Psoas muscle (tissue), 8 donors: Measurements from ENCODE around the gene MICU2. TPM values are rescaled to one million over a fixed set of nuclear protein-coding genes. Genes with fewer than 3 reads are reported as not detected.

Experiments used
- ATAC-seq, 4 donors: fragments of 200-7000 bp; cut with Tn5 transposase; one replicate each; pipeline ENCODE4 v1.9.1; 2020; ENCODE audit warnings: moderate library complexity in 3 of 4, mild to moderate bottlenecking in 2 of 4
- DNase-seq, 2 donors: peaks; one replicate each; pipeline ENCODE4 v3.0.0-alpha.2; 2020
- H3K27ac ChIP-seq: fragments of 200-600 bp; one replicate; pipeline ENCODE4 v1.8.0; 2022
- H3K27me3 ChIP-seq, 3 donors: fragments of 200-600 bp in 1 of 3; one replicate each; pipeline versions ENCODE4 v1.6.1 to v1.8.0; 2013 to 2022; ENCODE audit warnings: low read length in 2 of 3, mild to moderate bottlenecking in 2 of 3, moderate library complexity in 1 of 3; ENCODE audit not compliant: insufficient read depth in 3 of 3
- H3K36me3 ChIP-seq, 2 donors: fragments of 200-600 bp in 1 of 2; one replicate each; pipeline versions ENCODE4 v1.6.1 to v1.8.0; 2013 to 2022; ENCODE audit warnings: low read depth in 1 of 2, mild to moderate bottlenecking in 1 of 2, moderate library complexity in 1 of 2; ENCODE audit not compliant: insufficient read depth in 1 of 2
- H3K4me1 ChIP-seq: fragments of 200-600 bp; one replicate; pipeline ENCODE4 v1.8.0; 2022
- H3K4me3 ChIP-seq: fragments of 200-600 bp; one replicate; pipeline ENCODE4 v1.8.0; 2022; ENCODE audit warnings: mild to moderate bottlenecking
- H3K9me3 ChIP-seq: fragments of 200-600 bp; one replicate; pipeline ENCODE4 v1.8.0; 2022
- WGBS, 3 donors: extraction: QIAGEN DNeasy Blood & Tissue Kit; methylation state at CpG; one replicate each; pipeline versions ENCODE4 v1.1.6 to v1.1.7; 2013; 5-methylcytosine and 5-hydroxymethylcytosine counted together
- intact Hi-C, 2 donors: fragments of 100-400 bp; cut with DNase I; formaldehyde crosslinking; loops; one replicate each; pipeline versions ENCODE4 v1.11.0 to v1.14.2; 2022
- polyA plus RNA-seq, 3 donors: library from polyadenylated mRNA; stranded (reverse); fragments of 200-250 nt; gene quantifications; one replicate each; pipeline ENCODE4 v1.2.3, GENCODE V29; 2013
- total RNA-seq, 4 donors: library from RNA; stranded (reverse); fragmentation: NEBNext Ultra II Directional in 2 of 4; extraction: Animal tissue kit (Norgen Biotek cat#: 25700) in 2 of 4; gene quantifications; one replicate each; pipeline versions ENCODE4 v1.2.1 to v1.2.4, GENCODE V29; 2021 to 2023
- TF ChIP-seq, protein P1 (sequence below): fragments of 200-600 bp; IDR thresholded peaks from one replicate; pipeline ENCODE4 v1.8.0; 2022; ENCODE audit warnings: antibody characterized with exemption
- donor health status: healthy with polysubstance abuse.
- donor health status: DM: no; HTN: no; CAD: no; lungs with moderate emphysema.
- donor health status: Bipolar disorder and iron deficiency.
- donor health status: healthy.
- donor health status: DM: yes; HTN: yes; CAD: no.
- donor health status: DM: no; HTN: no; CAD: no.
- donor health status: DM: no; HTN: no; CAD: no.
- donor health status: DM: yes; HTN: yes; CAD: no.

MICU2 gene
- total and polyA plus RNA-seq, 7 donors, result 43.6 to 51.2 (median 44.9) TPM

DNA sequence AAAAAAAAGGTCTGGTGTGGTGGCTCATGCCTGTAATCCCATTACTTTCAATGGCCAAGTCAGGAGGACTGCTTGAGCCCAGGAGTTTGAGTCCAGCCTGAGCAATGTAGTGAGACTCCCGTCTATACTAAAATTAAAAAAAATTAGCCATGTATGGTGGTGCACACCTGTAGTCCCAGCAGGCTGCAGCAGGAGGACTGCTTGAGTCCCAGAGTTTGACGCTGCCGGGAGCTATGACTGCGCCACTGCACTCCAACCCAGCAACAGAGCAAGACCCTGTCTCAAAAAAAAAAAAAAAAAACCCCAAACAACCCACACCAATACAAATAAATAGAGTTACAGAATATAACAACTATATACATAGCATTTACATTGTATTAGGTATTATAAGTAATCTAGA, 65.7 kb downstream of the MICU2 start:
- TF ChIP-seq, protein P1, sequence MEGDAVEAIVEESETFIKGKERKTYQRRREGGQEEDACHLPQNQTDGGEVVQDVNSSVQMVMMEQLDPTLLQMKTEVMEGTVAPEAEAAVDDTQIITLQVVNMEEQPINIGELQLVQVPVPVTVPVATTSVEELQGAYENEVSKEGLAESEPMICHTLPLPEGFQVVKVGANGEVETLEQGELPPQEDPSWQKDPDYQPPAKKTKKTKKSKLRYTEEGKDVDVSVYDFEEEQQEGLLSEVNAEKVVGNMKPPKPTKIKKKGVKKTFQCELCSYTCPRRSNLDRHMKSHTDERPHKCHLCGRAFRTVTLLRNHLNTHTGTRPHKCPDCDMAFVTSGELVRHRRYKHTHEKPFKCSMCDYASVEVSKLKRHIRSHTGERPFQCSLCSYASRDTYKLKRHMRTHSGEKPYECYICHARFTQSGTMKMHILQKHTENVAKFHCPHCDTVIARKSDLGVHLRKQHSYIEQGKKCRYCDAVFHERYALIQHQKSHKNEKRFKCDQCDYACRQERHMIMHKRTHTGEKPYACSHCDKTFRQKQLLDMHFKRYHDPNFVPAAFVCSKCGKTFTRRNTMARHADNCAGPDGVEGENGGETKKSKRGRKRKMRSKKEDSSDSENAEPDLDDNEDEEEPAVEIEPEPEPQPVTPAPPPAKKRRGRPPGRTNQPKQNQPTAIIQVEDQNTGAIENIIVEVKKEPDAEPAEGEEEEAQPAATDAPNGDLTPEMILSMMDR, result no peak
- peaks cover 7% of the 10 kb centered on the region for H3K4me1 ChIP-seq
- WGBS, 3 donors, result 87 to 99% (median 97%) methylated on average over 4 of the region's 4 CpGs
- DNase-seq, result no peak
- H3K36me3 ChIP-seq, result peaks cover 0 to 31% of the 10 kb centered on the region in 2 donors
- no peak overlapping the region for H3K27ac ChIP-seq
- intact Hi-C loops, result no loop called here
- H3K9me3 ChIP-seq, result no peaks in the 10 kb centered on the region
- H3K27me3 ChIP-seq, result no peaks in the 10 kb centered on the region
- no peak overlapping the region for H3K4me3 ChIP-seq
- ATAC-seq, result no peak

DNA sequence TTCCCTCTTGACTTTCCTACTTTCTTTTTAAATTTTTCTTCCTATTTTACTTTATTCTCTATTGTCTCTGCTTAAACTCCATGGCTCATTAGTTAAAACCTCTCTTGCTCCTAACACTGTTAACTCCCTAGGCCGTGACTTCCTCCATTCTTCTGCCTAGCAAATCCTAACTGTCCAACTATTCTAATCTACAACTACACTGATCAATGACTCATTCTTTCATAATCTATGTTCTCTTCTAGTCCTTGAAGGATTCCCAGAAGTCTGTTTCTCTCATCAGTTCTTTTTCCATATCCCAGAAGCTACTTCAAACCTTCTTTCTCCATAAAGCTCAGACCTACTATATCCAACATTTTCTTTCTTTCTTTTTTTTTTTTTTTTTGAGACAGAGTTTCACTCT, 66.9 kb downstream of the MICU2 start:
- DNase-seq (no peak), ATAC-seq (no peak)
- Histone ChIP-seq H3K36me3 (peaks cover 0 to 31% of the 10 kb centered on the region in 2 donors), H3K4me1 (peaks cover 1% of the 10 kb centered on the region), H3K27ac (no peak overlapping the region), H3K9me3 (no peaks in the 10 kb centered on the region), H3K27me3 (no peaks in the 10 kb centered on the region), H3K4me3 (no peak overlapping the region)
- WGBS, 3 donors, result 95 to 96% (median 95%) methylated on average over 1 of the region's 1 CpG
- intact Hi-C loops, result no loop called here
- TF ChIP-seq, protein P1, result no peak

DNA sequence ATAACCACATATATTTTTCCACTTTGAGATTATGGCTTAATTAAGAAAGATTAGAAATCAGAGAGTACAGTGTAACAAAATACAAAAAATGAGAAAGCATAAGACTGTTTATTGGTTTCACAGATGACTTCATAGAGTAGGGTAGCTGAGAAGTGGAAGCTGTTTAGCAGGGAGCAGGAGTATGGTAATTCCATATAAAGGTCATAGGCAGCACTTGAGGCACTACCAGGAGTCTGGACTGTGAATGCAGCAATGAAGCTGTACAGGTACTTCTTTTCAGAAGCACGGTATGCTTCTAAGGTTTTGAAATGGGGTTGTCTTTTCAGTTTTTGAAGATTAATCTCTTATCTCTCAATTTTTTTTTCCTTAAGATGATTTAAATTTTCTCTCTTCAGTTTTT, 69.2 kb downstream of the MICU2 start:
- WGBS, 3 donors, result 94 to 100% (median 96%) methylated on average over 1 of the region's 1 CpG
- intact Hi-C loops, result no loop called here
- Histone ChIP-seq H3K27ac (no peak overlapping the region), H3K36me3 (peaks cover 0 to 31% of the 10 kb centered on the region in 2 donors), H3K27me3 (no peaks in the 10 kb centered on the region), H3K4me1 (no peaks in the 10 kb centered on the region), H3K4me3 (no peak overlapping the region), H3K9me3 (no peaks in the 10 kb centered on the region)
- TF ChIP-seq, protein P1, result no peak
- ATAC-seq (no peak), DNase-seq (no peak)

DNA sequence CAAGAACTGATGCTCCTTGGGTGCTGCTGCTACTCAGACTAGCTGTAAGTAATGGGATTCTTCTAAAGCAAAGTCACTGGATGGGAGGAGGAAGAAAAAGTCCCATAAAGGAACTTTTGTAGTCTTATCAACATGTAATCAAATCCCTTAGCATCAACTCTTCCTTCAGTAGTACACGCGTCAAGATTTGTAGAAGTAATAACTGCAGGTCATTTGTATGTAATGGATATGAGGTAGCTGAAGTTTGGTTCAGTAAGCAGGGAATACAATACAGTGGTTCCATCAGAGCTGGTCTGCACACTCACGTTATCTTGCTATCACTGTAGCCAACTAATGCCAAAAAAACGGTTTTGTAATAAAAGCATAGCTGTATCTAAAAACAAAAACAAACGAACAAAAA, 72.5 kb downstream of the MICU2 start:
- Histone ChIP-seq H3K4me3 (no peak overlapping the region), H3K27ac (no peak overlapping the region), H3K9me3 (no peaks in the 10 kb centered on the region), H3K36me3 (peaks cover 0 to 7% of the 10 kb centered on the region in 2 donors), H3K27me3 (no peaks in the 10 kb centered on the region), H3K4me1 (no peaks in the 10 kb centered on the region)
- TF ChIP-seq, protein P1, result no peak
- no peak for DNase-seq
- intact Hi-C loops, result no loop called here
- WGBS, 3 donors, result 81 to 90% (median 84%) methylated on average over 5 of the region's 5 CpGs
- ATAC-seq, result no peak

DNA sequence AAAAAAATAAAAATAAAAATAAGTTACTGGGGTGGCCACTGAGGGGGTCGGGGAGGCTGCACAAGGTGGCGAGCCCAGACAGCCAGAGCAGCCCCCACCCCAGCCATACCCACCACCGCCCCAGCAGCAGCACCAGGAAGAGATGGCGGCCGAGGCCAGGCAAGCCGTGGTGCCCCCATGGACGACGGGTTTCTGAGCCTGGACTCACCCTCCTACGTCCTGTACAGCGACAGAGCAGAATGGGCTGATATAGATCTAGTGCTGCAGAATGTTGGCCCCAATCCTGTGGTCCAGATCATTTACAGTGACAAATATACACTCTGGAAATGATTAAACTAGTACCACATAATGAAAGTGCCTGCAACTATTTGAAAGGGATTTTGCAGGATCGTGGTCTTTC, 73.3 kb downstream of the MICU2 start:
- Histone ChIP-seq H3K9me3 (no peaks in the 10 kb centered on the region), H3K27me3 (no peaks in the 10 kb centered on the region), H3K36me3 (peaks cover 0 to 6% of the 10 kb centered on the region in 2 donors), H3K4me1 (no peaks in the 10 kb centered on the region), H3K27ac (no peak overlapping the region), H3K4me3 (no peak overlapping the region)
- DNase-seq (no peak), ATAC-seq (no peak)
- intact Hi-C loops, result no loop called here
- 81 to 91% (median 85%) methylated on average over 11 of the region's 11 CpGs for WGBS, 3 donors
- TF ChIP-seq, protein P1, result no peak
